GM12878 (cell line): ENCODE results near the gene IFI27L2. TPM values are rescaled to one million over a fixed set of nuclear protein-coding genes. Genes with fewer than 3 reads are reported as not detected.

Source experiments
- ATAC-seq: fragments of 200-7000 bp; cut with Tn5 transposase; 3 replicates; pipeline ENCODE4 v1.9.1; 2020; ENCODE audit warnings: mild to moderate bottlenecking, moderate library complexity
- BruUV-seq: library from RNA; stranded (reverse); fragments of 400-500 nt; replicated peaks from 2 replicates; lab custom pipeline; 2021; lab: Mats Ljungman, UMichigan
- CTCF ChIA-PET: fragments of 300-600 bp; sonication (Branson Sonifier 250); formaldehyde crosslinking; extraction: SDS; loops from one replicate; lab custom pipeline; 2021; ENCODE audit warnings: inconsistent platforms; lab: Yijun Ruan, JAX
- POLR2A ChIA-PET: fragments of 350-600 bp; formaldehyde crosslinking; extraction: SDS; loops from one replicate; lab custom pipeline; 2021; ENCODE audit warnings: inconsistent platforms; lab: Charles Lee
- RAD21 ChIA-PET: fragments of 300-600 bp; sonication (Branson Sonifier 250); formaldehyde crosslinking; loops from one replicate; lab custom pipeline; 2023; ENCODE audit warnings: antibody characterized with exemption; ENCODE audit not compliant: unreplicated experiment; lab: Charles Lee
- SMC1A ChIA-PET: fragments of 300-600 bp; sonication (Branson Sonifier 250); formaldehyde crosslinking; loops from one replicate; lab custom pipeline; 2023; ENCODE audit not compliant: unreplicated experiment, uncharacterized antibody; lab: Charles Lee
- DNase-seq: peaks from one replicate; pipeline ENCODE4 v3.0.0-alpha.2; 2011; ENCODE audit warnings: low read depth, low spot score
- FAIRE-seq: peaks from 3 replicates; lab custom pipeline; 2011; peaks lifted over from hg19 to GRCh38; lab: Jason Lieb, UNC
- H2AFZ ChIP-seq: 2 replicates; pipeline ENCODE4 v1.6.0; 2011; ENCODE audit warnings: low read depth, low read length, control low read depth; ENCODE audit not compliant: control insufficient read depth
- H3K27ac ChIP-seq: 2 replicates; pipeline ENCODE4 v1.5.1; 2011; ENCODE audit warnings: control low read depth; ENCODE audit not compliant: control insufficient read depth, insufficient read depth
- H3K27me3 ChIP-seq, 2 experiments: replicated peaks in 1 of 2; 2 replicates each; pipeline versions ENCODE4 v1.6.0 to v1.6.1; 2011; ENCODE audit warnings: low read length in 1 of 2; ENCODE audit not compliant: control insufficient read depth in 2 of 2, insufficient read depth in 2 of 2
- H3K36me3 ChIP-seq, 2 experiments: 2 replicates each; pipeline ENCODE4 v1.5.1; 2011; ENCODE audit warnings: low read length in 1 of 2; ENCODE audit not compliant: control insufficient read depth in 2 of 2, insufficient read depth in 2 of 2
- H3K4me1 ChIP-seq: 2 replicates; pipeline ENCODE4 v1.6.1; 2011; ENCODE audit warnings: mild to moderate bottlenecking, low read length, moderate library complexity, mixed read lengths; ENCODE audit not compliant: control insufficient read depth, insufficient read depth
- H3K4me2 ChIP-seq: 2 replicates; pipeline ENCODE4 v1.6.0; 2011; ENCODE audit warnings: control low read depth; ENCODE audit not compliant: control insufficient read depth, insufficient read depth
- H3K4me3 ChIP-seq: fragments of 200-600 bp; sonication (generic); 2 replicates; pipeline ENCODE4 v1.5.1; 2016
- H3K79me2 ChIP-seq: 2 replicates; pipeline ENCODE4 v1.6.0; 2011; ENCODE audit warnings: low read length; ENCODE audit not compliant: control insufficient read depth, insufficient read depth
- H3K9ac ChIP-seq: 2 replicates; pipeline ENCODE4 v1.8.0; 2011; ENCODE audit warnings: low read length, control low read depth, mixed read lengths; ENCODE audit not compliant: control insufficient read depth, insufficient read depth
- H3K9me3 ChIP-seq: replicated peaks from 3 replicates; pipeline ENCODE4 v1.5.1; 2011; ENCODE audit warnings: mild to moderate bottlenecking, low read length; ENCODE audit not compliant: control insufficient read depth, insufficient read depth
- H4K20me1 ChIP-seq: 2 replicates; pipeline ENCODE4 v1.6.0; 2011; ENCODE audit not compliant: control insufficient read depth, insufficient read depth
- EP300 ChIP-seq, 2 experiments: fragments of 150-350 bp in 1 of 2; IDR thresholded peaks; 2 replicates each; pipeline ENCODE4 v1.6.1; 2011 to 2012; ENCODE audit warnings: low read depth in 2 of 2, low read length in 2 of 2, borderline replicate concordance in 1 of 2, improper control_type of control experiment in 1 of 2, inconsistent platforms in 1 of 2; ENCODE audit not compliant: control insufficient read depth in 1 of 2
- FOXM1 ChIP-seq: IDR thresholded peaks from 2 replicates; pipeline ENCODE4 v1.6.1; 2012; ENCODE audit warnings: low read depth, mild to moderate bottlenecking, inconsistent platforms, low read length, moderate library complexity
- HCFC1 ChIP-seq: fragments of 150-350 bp; IDR thresholded peaks from 2 replicates; pipeline ENCODE4 v1.6.1; 2014; ENCODE audit warnings: low read length
- HSF1 ChIP-seq: fragments of 150-350 bp; IDR thresholded peaks from 2 replicates; pipeline ENCODE4 v1.6.1; 2014; ENCODE audit warnings: mild to moderate bottlenecking, low read depth, low read length
- KLF5 ChIP-seq: fragments of 450-650 bp; IDR thresholded peaks from 2 replicates; pipeline ENCODE4 v1.6.1; 2014; ENCODE audit warnings: mild to moderate bottlenecking; ENCODE audit not compliant: partially characterized antibody
- MYC ChIP-seq: IDR thresholded peaks from 2 replicates; pipeline ENCODE4 v1.6.1; 2011; ENCODE audit warnings: mild to moderate bottlenecking, low read length, moderate library complexity, inconsistent platforms; ENCODE audit not compliant: insufficient read depth, insufficient replicate concordance, insufficient read length, severe bottlenecking
- NFIC ChIP-seq: IDR thresholded peaks from 2 replicates; pipeline ENCODE4 v1.6.1; 2012; ENCODE audit warnings: low read depth, mild to moderate bottlenecking, inconsistent platforms, low read length, moderate library complexity
- TARDBP ChIP-seq: IDR thresholded peaks from 2 replicates; pipeline ENCODE4 v1.6.1; 2016; ENCODE audit warnings: borderline replicate concordance
- TCF12 ChIP-seq: IDR thresholded peaks from 2 replicates; pipeline ENCODE4 v1.6.1; 2011; ENCODE audit warnings: low read depth, mild to moderate bottlenecking, low read length
- TCF3 ChIP-seq: IDR thresholded peaks from 2 replicates; pipeline ENCODE4 v1.6.1; 2012; ENCODE audit warnings: low read depth, mild to moderate bottlenecking, low read length, borderline replicate concordance; ENCODE audit not compliant: insufficient read depth
- TCF7 ChIP-seq: IDR thresholded peaks from 2 replicates; pipeline ENCODE4 v1.6.1; 2014; ENCODE audit warnings: antibody characterized with exemption, borderline replicate concordance
- ZBED1 ChIP-seq: IDR thresholded peaks from 2 replicates; pipeline ENCODE4 v1.6.1; 2016; ENCODE audit warnings: borderline replicate concordance
- WGBS: methylation state at CpG from one replicate; pipeline ENCODE4 v1.1.6; 2016; ENCODE audit warnings: low lambda C conversion rate; ENCODE audit not compliant: insufficient replicate concordance, insufficient coverage; ENCODE audit errors: missing lambda C conversion rate; 5-methylcytosine and 5-hydroxymethylcytosine counted together
- in situ Hi-C: fragments of 300-500 bp; cut with MboI; formaldehyde crosslinking; loops from 9 replicates; pipeline ENCODE4 v1.14.3; 2018; ENCODE audit warnings: mixed read lengths
- intact Hi-C: fragments of 100-400 bp; cut with micrococcal nuclease; formaldehyde crosslinking; loops from one replicate; pipeline ENCODE4 v1.14.2; 2022; ENCODE audit not compliant: unreplicated experiment
- polyA plus RNA-seq, 11 experiments: library from polyadenylated mRNA; depleted of rRNA in 4 of 11; unstranded in 6 of 11; stranded (reverse) in 5 of 11; fragments of >200 nt; fragmentation: Nextera tagmentation in 4 of 11; fragmentation: Illumina TruSeq in 1 of 11; extraction: Ambion mirVana in 4 of 11; extraction: Trizol in 1 of 11; gene quantifications; 1 replicate in 1 of 11; 2 replicates in 10 of 11; pipeline versions ENCODE4 v1.2.1 to v1.2.3, GENCODE V29; 2011 to 2016; ENCODE audit warnings: inconsistent platforms in 2 of 11, missing spikeins in 2 of 11, low read depth in 1 of 11
- total RNA-seq, 4 experiments: library from RNA; depleted of rRNA in 3 of 4; stranded (reverse); fragments of >200 nt in 3 of 4; fragmentation: Illumina TruSeq in 1 of 4; extraction: Trizol in 1 of 4; gene quantifications; 2 replicates each; pipeline versions ENCODE4 v1.2.1 to v1.2.3, GENCODE V29; 2013 to 2021

Gene IFI27L2
- total and polyA plus RNA-seq, 10 of the 15 experiments (the other 5 are each of a cell fraction or from before 2014, with no cell fraction given), result 26.6 to 134 (median 60.3) TPM

GRCh38 chr14:94115058-94115591, 14.3 kb downstream of the IFI27L2 start:
- no peak overlapping the region for H3K27ac ChIP-seq
- TF ChIP-seq TCF12 (no peak), HSF1 (no peak), KLF5 (no peak)
- TF ChIP-seq, all 136 proteins: peak for 0
- Histone ChIP-seq H3K4me3 (no peak overlapping the region), H2AFZ (no peak overlapping the region), H3K4me2 (no peak overlapping the region), H3K9ac (no peak overlapping the region), H3K4me1 (no peaks in the 10 kb centered on the region), H3K36me3 (no peaks in the 10 kb centered on the region), H3K79me2 (no peaks in the 10 kb centered on the region), H3K27me3 (peaks cover 2 to 5% of the 10 kb centered on the region in 2 experiments; a peak in 3 of 4 replicates), H3K9me3 (no peaks in the 10 kb centered on the region; the same call in 2 of the 3 replicates), H4K20me1 (no peaks in the 10 kb centered on the region)
- in situ Hi-C loops (no loop called here), intact Hi-C loops (no loop called here)
- ChIA-PET RAD21 (no interaction called here), SMC1A (interaction anchor here (0.8 kb wide), 1 partner anchor 58 kb away, joined by 3 read pairs; no protein-coding TSS in a partner anchor), CTCF (interaction anchor here (0.8 to 1.8 kb wide), 4 partner anchors 17 to 87 kb away, joined by 3 to 6 read pairs (median 4); no protein-coding TSS in a partner anchor), POLR2A (no interaction called here)
- ATAC-seq (no peak), FAIRE-seq (no peak), DNase-seq (no peak)
- no TSS peak for BruUV-seq
- 13% methylated on average over 4 of the region's 4 CpGs for WGBS

DNA sequence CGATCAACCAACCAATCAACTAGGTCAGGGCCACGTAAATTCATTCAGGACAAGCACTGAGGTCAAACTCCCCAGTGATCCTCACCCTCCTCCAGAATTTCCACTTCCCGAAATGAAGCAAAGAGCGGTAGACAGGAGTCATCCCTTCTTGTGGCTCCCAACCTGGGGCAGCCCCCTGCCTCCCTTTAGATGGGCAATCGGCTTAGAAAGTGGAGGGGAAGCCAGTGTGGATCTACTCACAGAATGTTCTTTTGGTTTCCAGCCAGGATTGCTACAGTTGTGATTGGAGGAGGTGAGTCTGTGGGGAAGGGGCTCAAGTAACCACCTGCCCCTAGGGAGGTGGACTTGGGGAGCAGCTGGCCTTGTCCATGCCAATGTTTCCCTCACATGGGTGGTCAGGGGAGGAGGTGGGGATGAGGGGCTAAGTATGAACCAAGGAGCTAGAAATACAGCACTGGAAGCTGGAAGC, 14.8 kb downstream of the IFI27L2 start:
- ChIA-PET POLR2A (no interaction called here), CTCF (interaction anchor here (0.8 to 2.7 kb wide), 5 partner anchors 17 to 87 kb away, joined by 3 to 7 read pairs (median 4); no protein-coding TSS in a partner anchor), RAD21 (no interaction called here), SMC1A (interaction anchor here (0.8 kb wide), 1 partner anchor 58 kb away, joined by 3 read pairs; no protein-coding TSS in a partner anchor)
- Histone ChIP-seq H3K27ac (no peak overlapping the region), H3K27me3 (peaks cover 2 to 5% of the 10 kb centered on the region in 2 experiments; a peak in 3 of 4 replicates), H3K4me1 (no peaks in the 10 kb centered on the region), H2AFZ (no peak overlapping the region), H3K79me2 (no peaks in the 10 kb centered on the region), H3K4me3 (no peak overlapping the region), H3K4me2 (no peak overlapping the region), H3K9me3 (no peaks in the 10 kb centered on the region; the same call in 2 of the 3 replicates), H4K20me1 (no peaks in the 10 kb centered on the region), H3K36me3 (no peaks in the 10 kb centered on the region), H3K9ac (no peak overlapping the region)
- DNase-seq (no peak), FAIRE-seq (no peak), ATAC-seq (no peak)
- no TSS peak for BruUV-seq
- 42% methylated on average over 5 of the region's 5 CpGs for WGBS
- in situ Hi-C loops, result no loop called here
- intact Hi-C loops, result no loop called here
- no peak for TF ChIP-seq MYC
- TF ChIP-seq HCFC1, result no peak
- no peak for TF ChIP-seq KLF5
- no peak for TF ChIP-seq FOXM1
- no peak for TF ChIP-seq TCF3
- no peak for TF ChIP-seq EP300 (IDR thresholded peaks at IDR 0.05; ENCODE audit: borderline replicate concordance in 1 of 2, control insufficient read depth in 1 of 2, low read depth in 2 of 2, low read length in 2 of 2)
- TF ChIP-seq TARDBP, result no peak
- TF ChIP-seq ZBED1, result no peak
- no peak for TF ChIP-seq TCF7
- TF ChIP-seq NFIC, result no peak
